Stimulated activated CD4-positive, alpha-beta T cell treated with anti-CD3 and anti-CD28 coated beads, Interleukin-4, amount 100 ng/mL, for 24 hours (primary cell): ENCODE measurements around the gene FOXD1.

ENCODE experiments used
- DNase-seq: peaks from one replicate; pipeline ENCODE4 v3.0.0-alpha.2; 2020

The FOXD1 gene

DNA sequence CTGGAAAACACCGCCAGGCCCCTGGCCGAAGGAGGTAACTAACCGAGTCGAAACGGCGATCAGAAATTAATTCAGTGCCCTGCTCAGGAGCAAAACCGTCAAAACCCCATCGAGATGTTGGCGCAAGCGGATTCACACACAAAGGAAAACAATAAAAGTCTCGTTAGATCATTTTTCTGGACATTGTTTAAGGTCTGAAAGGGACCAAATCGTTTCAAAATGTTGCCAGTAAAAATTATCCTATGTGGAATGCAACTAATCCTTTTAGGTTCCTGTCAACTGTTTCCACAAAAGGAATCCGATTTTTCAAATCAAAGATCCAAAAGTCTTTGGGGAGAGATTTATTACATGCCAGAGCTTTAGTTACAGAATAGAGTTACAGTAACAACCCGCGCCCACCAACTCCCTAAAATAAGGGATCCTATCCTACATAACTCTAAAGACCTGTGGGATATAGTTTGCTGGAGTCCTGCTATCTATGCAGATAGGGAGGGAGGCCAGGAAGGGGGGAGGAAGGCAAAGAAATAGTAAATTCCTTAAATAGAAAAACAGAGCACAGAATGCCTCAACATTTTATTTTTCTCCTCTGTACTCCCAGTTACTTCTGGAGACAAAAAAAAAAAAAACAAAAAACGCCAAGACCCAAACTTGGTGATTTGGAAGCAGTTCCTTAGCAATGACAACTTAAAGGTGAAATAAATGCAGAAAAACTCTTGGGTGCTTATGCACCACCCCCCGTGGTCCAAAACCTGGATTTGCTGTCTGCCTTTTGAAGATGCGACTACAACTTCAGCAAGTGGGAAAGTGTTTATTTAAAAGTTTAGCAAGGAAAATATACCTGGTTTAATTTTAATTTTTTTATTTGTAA is 10.6 kb downstream of the FOXD1 start:
- DNase-seq, result no peak

DNA sequence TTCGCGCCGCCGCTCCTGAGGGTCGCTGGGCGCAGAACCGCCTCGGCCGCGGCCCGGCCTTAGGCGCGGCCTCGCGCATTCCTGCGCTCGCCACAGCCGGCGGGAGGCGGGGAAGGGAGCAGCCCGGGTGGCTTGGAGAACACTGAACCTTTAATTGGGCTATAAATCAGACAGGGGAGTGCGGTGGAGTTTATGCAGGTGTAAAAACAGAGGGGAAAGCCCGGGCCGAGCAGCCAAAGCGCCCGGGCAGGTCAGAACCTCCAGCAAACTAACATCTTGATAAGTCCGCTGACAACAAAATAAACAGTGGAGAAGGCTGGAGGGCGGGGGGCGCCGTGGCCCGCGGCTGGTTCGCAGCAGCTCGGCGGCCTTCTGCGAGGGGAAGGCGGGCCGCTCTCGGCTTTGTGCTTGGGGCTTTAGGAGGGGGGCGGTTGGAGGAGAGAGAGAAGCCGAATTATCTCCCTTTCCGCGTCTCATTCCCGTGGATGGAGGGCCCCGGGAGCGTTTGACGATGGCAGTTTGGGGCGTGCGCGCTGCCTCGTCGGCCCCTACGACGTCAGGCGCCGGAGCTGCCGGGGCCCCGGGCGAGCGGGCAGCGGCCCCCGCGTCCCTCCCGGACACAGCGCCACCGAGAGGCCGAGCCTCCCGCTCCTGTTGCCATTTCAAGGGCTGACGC is 11.3 kb downstream of the FOXD1 start:
- DNase-seq, result no peak

DNA sequence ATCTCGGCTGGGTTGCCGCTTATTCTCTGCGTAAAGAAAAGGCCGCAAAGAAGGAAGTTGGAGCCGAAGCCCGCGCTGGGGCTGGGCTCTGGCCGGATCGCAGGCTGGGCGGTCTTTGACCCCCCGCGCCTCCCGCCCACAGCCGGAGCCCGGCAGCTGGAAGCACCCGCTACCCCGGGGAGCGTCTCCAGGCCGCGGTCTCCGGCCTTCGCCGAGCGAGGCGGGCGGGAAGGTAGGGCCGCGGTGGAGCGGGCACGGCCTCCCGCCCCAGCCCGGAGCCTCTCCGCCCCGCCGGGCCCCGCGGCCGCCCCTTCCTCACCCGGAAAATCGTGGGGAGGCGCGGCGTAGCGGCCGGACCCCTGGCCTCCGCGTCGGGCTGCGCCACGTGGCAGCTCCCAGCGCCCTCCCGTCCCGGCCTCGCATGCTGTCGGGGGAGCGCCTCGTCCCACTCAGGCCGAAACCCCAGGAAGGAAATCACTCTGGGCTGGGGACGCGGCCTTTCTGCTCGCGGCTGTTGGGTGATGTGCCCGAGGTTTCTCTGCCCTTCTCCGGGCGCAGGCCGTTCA is 12.0 kb downstream of the FOXD1 start:
- DNase-seq, result no peak

DNA sequence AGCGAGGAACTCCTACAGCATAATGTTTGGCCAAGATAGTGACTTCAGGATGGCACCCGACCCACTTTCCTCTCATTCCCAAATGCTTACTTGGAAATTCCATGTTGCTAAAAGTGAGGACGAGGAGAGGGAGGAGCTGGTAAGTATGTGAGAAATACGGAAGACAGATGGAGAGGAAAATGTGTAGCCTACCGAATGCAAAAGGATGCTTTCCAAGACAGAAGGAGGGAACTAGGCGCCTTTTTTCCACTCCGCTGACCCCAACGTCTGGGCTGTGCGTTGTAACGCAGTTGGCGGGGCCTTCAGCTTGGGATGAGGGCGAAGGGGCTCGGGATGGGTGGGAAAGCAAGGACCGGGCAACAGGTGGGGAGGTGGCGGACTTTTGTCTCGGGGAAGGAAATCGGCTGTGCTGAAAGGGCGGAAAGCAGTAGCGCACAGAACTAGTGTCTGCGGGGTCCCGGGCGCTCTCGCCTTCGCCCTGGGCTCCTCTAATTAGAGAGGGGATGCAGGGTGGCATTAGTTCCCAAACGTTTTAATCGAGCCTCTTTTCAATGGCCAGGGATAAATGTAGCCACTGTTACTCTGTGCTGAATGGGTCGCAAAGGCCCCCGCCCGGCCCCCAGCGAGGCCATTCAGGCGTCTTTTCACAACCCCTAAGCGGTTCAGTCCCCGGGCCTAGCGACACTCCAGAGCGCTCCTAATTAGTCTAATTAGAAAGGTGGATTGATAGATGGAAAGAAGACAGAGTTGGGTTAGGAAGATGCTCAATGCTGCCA is 12.6 kb downstream of the FOXD1 start:
- no peak for DNase-seq

DNA sequence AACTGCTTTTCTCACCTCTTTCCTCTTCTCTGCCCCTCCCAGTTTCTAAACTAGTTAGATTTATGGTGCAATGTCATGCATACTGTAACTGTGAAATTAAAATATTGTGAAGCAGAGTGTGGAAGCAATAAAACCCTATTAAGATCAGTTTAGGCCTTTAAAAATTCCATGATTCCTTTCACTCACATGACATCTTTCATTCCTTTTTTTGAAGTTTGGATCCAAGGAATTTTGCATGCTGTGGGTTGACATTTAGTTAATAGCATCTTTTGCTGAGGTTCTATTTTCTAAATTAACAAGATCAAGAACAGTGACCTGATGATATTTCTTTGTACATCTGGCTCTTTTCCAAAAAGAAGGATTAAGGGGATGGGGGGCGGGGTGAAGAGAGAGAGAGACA is 13.7 kb downstream of the FOXD1 start:
- DNase-seq, result no peak

DNA sequence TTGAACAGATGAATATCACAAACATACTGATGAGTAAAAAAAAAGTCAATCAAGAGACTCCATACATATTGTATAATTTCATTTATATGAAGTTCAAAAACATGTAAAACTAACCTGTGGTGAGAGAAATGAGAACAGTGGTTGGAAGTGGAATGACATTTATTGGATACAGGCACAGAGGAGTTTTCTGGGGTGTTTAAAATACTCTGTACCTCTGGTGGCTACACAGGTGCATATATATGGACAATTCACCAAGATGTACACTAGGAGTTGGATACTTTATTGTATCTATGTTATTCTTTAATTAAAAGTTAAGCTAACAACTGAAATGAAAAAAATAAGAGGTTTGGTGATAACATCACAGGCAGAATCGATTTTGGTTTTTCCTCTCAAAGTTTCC is 14.1 kb downstream of the FOXD1 start:
- no peak for DNase-seq

DNA sequence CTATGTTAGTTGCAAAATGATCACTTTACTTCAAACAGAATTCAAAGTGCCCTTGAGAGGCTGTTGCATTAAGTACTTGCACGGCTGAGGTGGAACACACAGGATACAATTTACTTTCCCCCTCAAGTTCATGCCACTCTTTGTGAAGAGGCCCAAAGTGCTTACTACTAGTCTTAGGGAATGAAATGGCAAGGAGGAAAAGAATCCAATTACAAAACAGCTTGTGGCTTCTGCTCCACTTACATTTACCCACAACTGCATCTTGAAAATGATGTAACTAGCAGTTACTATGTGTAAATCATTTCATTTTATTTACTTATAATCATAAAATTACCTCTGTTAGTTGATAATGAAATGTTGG is 14.6 kb downstream of the FOXD1 start:
- no peak for DNase-seq

DNA sequence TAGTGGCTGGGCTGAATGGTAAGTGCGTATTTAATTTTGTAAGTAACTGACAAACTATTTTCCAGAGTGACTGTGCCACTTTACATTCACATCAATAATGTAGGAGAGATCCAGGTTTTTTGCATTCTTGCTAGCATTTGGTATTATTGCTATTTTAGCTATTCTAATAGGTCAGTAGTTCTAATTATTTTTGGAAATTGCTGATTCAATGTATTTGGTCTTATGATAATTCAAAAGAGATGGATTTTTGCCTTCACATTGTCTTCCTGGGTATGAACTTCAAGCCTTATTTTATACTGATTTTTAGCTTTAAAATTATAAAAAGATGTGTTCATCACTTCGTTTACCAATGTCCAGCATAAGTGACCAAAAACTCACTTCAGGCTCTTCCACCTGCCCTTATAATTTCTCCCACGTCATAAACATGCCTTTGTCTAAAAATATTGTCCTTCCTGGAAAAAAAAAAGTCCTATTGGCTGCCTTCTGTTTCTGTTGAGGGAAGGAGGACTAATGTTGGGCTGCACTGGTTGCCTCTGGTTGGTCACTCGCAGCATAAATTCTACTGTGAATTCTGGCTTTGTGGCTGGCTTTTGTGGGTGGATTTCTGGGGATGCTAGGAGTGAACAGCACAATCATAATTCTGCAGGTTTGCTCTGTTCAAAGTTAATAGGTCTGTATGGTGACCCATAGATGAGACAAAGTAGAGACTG is 15.2 kb downstream of the FOXD1 start:
- DNase-seq, result no peak

DNA sequence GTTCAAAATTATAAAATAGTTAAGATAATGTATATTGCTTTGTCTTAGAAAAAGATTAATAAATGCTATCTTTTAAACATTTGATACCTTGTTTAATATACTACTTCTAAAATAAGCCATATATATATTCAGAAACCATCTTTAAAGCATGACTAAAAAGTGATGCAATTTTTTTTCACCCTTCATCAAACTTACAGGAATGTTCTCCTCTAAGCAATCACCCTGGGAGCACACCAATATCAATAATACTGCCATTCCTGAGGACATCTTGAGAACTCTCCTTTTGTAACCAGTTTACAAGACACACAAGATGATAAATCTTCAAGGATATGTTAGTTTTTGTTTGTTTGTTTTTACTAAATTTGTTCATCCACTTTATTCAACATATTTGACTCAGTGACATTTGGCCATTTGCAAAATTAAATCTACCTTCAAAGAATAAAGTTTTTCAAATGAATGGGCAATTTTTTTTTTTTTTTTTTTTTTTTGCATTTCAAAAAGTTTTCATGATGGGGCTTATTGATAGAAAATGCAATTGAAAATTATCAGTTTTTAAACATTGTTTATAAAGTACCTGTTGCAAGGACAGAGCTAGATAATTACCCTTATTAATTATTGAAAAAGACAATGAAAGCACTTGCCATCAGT is 17.2 kb downstream of the FOXD1 start:
- no peak for DNase-seq

DNA sequence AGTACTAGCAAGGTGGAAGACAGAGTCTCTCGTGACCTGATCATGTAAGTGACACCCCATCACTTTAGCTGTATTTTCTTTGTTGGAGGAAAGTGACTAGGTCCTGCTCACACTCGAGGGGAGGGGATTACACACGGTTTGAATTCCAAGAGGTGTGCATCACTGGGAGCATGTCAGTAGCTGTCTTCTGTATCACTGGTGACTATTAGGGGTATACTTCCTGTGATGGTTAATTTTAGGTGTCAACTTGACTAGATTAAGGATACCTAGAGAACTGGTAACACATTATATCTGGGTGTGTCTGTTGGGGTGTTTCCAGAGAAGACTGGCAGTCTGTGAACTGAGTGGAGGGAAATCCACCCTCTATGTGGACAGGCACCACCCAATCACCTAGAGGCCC is 22.5 kb downstream of the FOXD1 start:
- no peak for DNase-seq

DNA sequence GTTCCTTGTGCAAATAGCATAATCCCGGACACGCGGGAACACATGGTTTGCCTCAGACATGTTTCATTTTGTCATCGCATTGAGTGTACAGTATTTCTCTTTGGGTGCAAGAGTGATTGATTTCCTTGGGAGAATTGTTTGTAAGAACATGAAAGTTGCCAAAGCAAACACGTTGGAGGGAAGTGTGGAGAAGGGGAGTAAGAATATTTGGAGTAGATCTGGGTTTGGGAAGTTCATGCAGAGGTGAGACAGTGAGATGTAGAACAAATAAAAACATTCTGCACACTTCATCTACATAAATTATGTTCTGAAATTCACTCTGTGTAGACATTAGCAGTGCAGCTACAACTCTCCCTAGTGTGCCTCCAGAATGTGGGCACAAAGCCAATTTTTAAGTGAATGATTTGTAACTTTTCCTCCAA is 24.0 kb downstream of the FOXD1 start:
- no peak for DNase-seq

DNA sequence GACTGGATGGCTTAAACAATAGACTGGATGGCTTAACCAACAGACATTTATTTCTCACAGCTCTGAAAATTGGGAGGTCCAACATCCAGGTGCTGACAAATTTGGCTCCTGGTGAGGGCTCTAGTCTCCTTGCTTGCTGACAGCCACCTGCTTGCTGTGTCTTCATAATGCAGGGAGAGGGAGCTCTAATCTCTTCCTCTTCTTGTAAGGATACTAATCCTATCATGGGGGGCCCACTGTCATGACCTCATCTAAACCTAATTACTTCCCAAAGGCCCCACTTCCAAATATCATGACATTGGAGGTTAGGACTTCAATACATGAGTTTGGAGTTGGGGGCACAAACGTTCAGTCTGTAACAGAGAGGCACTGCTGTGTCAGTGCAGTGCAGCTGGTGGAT is 26.4 kb downstream of the FOXD1 start:
- DNase-seq, result no peak

DNA sequence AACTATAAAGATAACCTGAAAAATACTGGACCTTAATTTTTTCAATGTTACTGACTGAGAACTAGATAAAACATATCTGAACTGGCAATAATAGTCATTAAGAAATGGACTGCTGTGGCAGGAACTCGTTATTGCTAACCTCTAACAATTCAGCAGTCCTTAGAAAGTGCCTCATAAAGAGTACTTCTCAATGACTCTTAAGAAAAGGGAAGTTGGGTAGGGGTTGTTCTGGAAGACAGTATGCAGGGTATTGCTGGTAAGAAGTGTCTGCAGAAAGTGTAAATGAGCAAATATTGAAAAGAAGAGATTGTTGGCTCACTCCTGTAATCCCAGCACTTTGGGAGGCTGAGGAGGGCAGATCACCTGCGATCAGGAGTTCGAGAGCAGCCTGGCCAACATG is 27.9 kb downstream of the FOXD1 start:
- no peak for DNase-seq

DNA sequence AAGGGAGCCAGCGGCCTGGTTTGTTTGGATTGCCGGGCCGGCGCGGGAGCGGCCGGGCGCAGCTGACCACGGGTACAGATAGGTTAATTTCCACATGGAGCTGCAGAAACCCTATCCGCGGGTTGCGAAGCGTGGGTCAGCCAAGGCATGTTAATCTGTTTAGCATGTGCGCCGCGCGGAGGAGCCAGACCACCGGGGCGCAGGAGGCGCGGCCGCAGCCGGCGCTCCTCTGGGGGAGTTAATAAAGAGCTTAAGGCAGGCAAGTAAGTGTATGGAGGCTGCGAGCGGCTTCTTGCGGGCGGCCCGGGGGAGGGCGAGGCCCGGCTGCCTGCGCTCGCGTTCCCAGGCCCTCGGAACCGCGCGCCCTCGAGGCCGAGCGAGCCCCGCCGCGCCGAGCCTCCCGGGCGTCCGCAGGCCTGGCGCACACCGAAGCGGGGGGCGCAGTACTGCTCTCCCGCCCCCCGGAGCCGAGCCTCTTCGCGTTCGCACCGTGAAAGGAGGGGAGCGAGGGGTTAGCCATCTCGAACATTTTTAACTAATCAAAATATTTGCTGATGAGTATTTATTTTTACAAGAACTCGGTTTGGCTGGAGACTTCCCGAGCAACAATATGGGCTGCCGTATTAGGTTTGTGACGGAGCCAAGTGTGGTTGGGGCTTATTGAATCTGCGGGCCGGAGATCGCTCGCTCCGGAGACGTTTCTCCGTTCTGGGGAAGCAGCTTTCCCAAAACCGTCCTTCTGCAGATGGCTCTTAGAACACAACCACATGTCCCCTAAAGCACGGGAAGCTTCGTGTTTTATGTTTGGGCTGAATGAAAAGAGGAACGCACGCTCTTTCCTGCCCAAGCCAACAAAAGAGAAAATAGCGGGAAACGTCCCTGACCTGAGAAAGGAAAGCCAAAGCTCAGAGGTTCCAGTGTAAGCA is 28.8 kb downstream of the FOXD1 start:
- no peak for DNase-seq

DNA sequence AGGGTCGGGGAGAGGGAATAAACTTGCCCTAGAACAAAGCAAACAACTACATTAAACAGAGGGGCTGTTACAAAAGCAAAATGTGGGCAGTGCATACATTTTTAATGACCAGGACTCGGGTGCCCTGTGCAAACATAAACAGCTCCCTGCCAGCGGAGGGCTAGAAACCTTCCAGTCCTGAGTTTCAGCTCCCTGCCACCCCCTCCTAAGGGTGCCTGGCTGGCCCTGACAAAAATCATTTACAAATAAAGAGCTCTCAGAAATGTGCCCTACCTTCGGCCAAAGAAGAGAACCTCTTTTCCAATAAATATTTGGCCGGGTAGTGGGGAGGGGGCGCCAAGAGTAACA is 29.5 kb downstream of the FOXD1 start:
- DNase-seq, result no peak

DNA sequence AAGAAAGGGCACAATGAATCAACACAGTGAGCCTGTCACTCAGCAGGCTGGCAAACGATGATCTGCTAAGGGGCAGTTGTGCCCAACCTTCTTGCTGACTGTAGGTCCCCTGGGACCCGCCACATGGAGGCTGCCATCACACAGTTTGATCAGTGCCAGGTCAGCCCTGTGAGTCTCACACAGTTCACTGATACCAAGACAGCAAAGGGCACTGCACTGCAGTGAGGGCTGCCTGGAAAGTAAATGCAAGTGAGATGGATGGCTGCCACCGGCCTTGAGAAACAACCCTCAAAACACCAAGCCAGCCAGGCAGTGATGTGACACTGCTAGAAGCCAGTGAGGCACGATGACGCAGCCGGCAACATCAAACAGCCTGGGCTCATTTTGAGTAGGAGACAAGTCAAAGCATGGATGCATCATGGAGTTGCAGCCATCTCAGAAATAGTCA is 30.3 kb downstream of the FOXD1 start:
- no peak for DNase-seq

DNA sequence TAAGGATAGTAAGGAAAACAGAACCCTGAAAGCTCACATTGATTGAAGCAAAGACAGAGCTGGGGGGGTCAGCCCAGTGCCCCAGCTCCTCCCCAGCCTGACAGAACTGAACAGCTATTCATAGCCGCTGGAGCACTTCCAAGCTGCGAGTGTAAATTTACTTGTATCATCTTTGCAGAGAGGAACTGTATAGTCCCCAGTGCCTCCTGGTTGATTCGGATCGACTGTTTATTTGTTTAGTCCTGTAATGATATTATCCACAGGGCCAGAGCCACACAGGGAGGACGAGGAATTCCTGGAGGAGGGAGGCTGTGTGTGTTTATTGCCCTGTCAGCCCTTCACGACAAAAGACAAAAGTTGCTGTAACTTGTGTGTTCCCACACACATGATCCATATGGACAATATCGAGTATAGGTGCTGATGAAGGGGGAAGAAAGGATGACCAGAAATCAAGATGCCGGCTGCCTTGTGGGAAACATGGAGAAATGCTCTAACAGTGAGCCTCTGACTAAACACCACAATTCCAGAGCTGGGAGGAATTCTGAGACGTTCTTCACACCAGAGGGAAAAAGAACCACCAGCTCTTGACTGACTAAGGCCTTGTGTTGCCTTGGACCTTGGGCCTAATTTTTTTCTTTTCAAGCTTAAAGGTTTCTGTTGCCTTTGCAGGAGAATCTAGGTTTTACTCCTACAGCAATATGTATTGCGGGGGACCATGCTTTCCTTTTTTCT is 31.1 kb downstream of the FOXD1 start:
- DNase-seq, result no peak

DNA sequence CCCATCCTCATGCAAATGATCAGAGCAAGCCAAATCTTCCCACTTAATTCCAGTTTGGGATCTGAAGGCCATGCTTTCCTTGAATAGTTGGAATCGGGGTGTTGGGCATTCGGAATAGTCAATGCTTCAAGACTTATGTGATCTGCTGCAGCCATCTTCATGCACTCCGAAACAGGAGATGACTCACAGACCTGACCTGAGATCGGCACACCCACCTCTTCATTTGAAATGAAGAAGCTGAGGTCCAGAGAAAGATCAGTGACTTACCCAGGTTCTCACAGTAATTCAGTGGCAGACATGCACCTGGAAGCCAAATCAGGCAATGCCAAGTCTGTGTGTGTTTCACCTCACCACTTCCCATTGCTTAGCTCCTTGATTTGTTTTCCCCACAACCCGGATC is 33.0 kb downstream of the FOXD1 start:
- no peak for DNase-seq

DNA sequence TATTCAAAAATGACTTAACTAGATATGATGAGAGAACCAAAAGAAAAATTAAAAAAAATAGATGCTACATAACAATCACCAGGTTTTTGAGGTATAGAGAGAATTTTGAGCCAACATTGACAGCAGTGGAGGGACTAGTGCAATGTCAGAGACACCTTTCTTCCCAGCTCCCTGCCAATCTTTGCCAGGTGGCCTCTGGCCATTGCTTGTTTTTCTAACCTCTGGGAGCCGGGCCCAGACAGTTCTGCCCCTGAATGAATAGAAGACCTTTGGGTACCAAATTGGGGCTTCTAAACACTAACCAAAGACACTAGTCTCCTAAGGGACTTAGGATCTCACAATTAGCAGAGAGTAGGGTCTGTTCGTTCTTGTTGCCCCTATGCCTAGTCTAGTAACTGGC is 33.4 kb downstream of the FOXD1 start:
- no peak for DNase-seq

DNA sequence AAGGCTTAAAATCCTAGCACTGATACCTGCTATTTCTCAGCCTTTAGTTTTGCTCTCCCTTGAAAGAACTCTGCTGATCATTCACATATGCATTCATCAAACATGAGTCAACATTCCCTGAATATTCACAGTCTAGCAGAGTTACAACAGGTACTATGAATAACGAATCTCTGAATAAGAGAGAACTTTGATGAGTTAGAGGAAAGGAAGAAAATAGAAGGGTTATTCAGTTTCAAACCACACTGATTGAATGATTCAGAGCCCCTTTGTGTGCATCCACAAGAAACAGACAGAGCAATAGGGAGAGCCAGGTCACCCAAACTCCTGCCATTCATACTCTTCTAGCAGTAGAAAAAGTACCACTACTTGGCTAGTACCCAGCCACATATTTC is 36.0 kb downstream of the FOXD1 start:
- DNase-seq, result no peak
